Aorta (tissue), 5 donors: ENCODE measurements around the gene TBX4. TPM values are rescaled to one million over a fixed set of nuclear protein-coding genes. Genes with fewer than 3 reads are reported as not detected.

Experiments
- ATAC-seq: fragments of 200-7000 bp; cut with Tn5 transposase; one replicate; pipeline ENCODE4 v1.9.1; 2022; ENCODE audit warnings: moderate library complexity; ENCODE audit not compliant: low FRiP score
- DNase-seq, 2 donors: peaks; one replicate each; pipeline ENCODE4 v3.0.0-alpha.2; 2020
- H3K27ac ChIP-seq, 2 donors: one replicate each; pipeline ENCODE4 v1.5.1; 2013; ENCODE audit warnings: low read length in 2 of 2, mild to moderate bottlenecking in 2 of 2, moderate library complexity in 2 of 2, control low read depth in 1 of 2, inconsistent platforms in 1 of 2, low read depth in 1 of 2
- H3K27me3 ChIP-seq, 2 donors: one replicate each; pipeline ENCODE4 v1.6.1; 2013; ENCODE audit warnings: control low read depth in 1 of 2, low read length in 1 of 2, mild to moderate bottlenecking in 1 of 2, moderate library complexity in 1 of 2; ENCODE audit not compliant: insufficient read depth in 2 of 2, control insufficient read depth in 1 of 2
- H3K36me3 ChIP-seq, 2 donors: one replicate each; pipeline ENCODE4 v1.6.1; 2013; ENCODE audit warnings: control low read depth in 1 of 2, low read length in 1 of 2, mild to moderate bottlenecking in 1 of 2; ENCODE audit not compliant: insufficient read depth in 2 of 2, control insufficient read depth in 1 of 2
- H3K4me1 ChIP-seq, 2 donors: one replicate each; pipeline ENCODE4 v1.6.1; 2013; ENCODE audit warnings: low read length in 2 of 2, control low read depth in 1 of 2, mild to moderate bottlenecking in 1 of 2, moderate library complexity in 1 of 2; ENCODE audit not compliant: insufficient read depth in 2 of 2, control insufficient read depth in 1 of 2
- H3K4me3 ChIP-seq, 2 donors: one replicate each; pipeline ENCODE4 v1.5.1; 2013; ENCODE audit warnings: low read length in 2 of 2, control low read depth in 1 of 2, mild to moderate bottlenecking in 1 of 2
- H3K9me3 ChIP-seq: one replicate; pipeline ENCODE4 v1.6.1; 2013; ENCODE audit warnings: mild to moderate bottlenecking, low read length; ENCODE audit not compliant: control insufficient read depth
- WGBS, 2 donors: extraction: QIAGEN DNeasy Blood & Tissue Kit; methylation state at CpG; one replicate each; pipeline ENCODE4 v1.1.7; 2013; 5-methylcytosine and 5-hydroxymethylcytosine counted together
- intact Hi-C, 2 donors: fragments of 100-400 bp; cut with DNase I; formaldehyde crosslinking; loops; one replicate each; pipeline versions ENCODE4 v1.14.2 to v1.15.0; 2022
- polyA plus RNA-seq, 2 donors: library from polyadenylated mRNA; stranded (reverse); fragments of 200-250 nt; gene quantifications; one replicate each; pipeline ENCODE4 v1.2.3, GENCODE V29; 2013
- total RNA-seq, 2 donors: library from RNA; stranded (reverse); fragmentation: NEBNext Ultra II Directional; extraction: Animal tissue kit (Norgen Biotek cat#: 25700); gene quantifications; one replicate each; pipeline ENCODE4 v1.2.1, GENCODE V29; 2021
- donor health status: healthy with polysubstance abuse.
- donor health status: Bipolar disorder and iron deficiency.
- donor health status: DM: no; HTN: no; CAD: no.
- donor health status: DM: no; HTN: no; CAD: no.
- donor health status: DM: yes; HTN: yes; CAD: no.

Gene TBX4
- total and polyA plus RNA-seq, 4 donors = 0.23 to 0.27 TPM; not detected in 2

DNA sequence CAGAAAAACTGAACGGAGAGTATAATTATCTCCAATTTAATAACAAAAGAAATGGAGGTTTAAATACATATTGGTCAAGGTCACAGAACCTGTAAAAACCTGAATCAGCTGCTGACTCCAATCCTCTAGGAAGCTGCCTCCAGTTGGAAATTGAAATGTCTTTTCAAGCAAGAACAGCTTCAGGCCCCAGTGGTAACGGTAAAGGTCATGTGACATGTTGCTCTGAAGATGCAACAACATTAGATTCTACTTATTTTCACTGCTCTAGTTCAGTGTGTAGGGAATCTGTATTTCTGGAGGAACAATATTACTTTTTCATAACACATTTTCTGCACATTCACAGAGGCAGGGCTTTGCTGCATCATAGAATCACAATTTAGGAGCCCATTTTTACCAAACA, 58.8 kb downstream of the TBX4 start:
- DNase-seq (no peak), ATAC-seq (no peak)
- 68 to 75% methylated on average over 2 of the region's 2 CpGs for WGBS, 2 donors
- H3K4me3 ChIP-seq = no peak overlapping the region
- H3K27me3 ChIP-seq = no peaks in the 10 kb centered on the region
- H3K9me3 ChIP-seq = no peaks in the 10 kb centered on the region
- H3K36me3 ChIP-seq = no peaks in the 10 kb centered on the region
- intact Hi-C loops = no loop called here
- H3K27ac ChIP-seq = no peak overlapping the region
- H3K4me1 ChIP-seq = no peaks in the 10 kb centered on the region

DNA sequence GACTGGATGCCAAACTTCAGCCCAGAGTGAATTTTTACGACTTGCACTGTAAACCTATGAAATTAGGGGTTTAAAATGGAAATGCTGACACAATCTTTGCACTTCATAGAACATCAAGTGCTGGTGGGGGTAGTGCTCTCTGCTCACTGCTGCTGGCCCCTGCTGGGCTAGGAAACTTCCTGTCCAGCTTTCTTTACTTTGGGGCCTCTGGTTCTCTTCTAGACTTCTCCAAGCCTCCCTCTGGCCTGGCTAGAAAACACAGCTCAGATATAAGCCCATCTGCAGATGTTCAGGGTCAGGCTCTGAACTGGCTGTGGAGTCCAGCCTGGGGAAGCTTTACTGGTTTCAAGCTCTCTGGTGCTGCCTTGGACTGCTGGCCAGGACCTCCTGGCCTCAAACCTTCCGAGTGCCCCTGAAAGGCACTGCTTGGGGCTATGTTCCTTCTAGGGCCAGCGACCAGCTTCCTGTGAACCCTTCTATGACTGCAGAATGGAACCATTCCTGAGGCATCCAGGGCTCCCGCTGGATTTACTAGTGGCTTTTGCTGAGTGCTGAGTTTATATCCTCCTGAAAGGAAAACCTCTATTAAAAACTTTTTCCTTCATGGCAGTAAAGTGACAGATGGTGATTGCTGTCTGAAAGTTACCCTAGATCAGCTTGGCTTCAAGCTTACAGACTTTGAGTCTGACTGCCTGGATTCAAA, 59.4 kb downstream of the TBX4 start:
- Histone ChIP-seq H3K4me3 (no peak overlapping the region), H3K27me3 (no peaks in the 10 kb centered on the region), H3K27ac (no peak overlapping the region), H3K4me1 (no peaks in the 10 kb centered on the region), H3K9me3 (no peaks in the 10 kb centered on the region), H3K36me3 (no peaks in the 10 kb centered on the region)
- 80 to 83% methylated on average over 4 of the region's 4 CpGs for WGBS, 2 donors
- intact Hi-C loops = no loop called here
- no peak for DNase-seq
- ATAC-seq = no peak

DNA sequence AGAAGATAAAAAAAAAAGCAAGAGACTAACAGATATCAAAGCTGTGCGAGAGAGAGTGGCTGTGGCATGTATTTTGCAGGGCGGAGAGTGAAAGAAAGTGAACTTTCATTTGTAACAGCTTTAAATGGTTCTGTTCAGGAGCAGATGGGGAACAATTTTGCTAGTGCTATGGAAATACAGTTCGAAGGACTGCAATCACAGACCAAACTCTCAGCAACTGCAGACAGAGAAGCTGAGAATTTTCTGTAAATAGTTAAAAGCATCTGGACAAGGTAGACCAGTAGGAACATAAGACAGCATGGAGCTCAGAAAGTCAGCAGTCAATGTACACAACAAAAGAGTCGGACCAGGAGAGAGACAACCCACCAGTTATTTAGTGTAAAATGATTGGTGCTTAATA, 62.3 kb downstream of the TBX4 start:
- ATAC-seq (no peak), DNase-seq (no peak)
- Histone ChIP-seq H3K27ac (no peak overlapping the region), H3K9me3 (no peaks in the 10 kb centered on the region), H3K4me1 (no peaks in the 10 kb centered on the region), H3K4me3 (no peak overlapping the region), H3K36me3 (no peaks in the 10 kb centered on the region), H3K27me3 (no peaks in the 10 kb centered on the region)
- 71 to 74% methylated on average over 4 of the region's 4 CpGs for WGBS, 2 donors
- intact Hi-C loops = no loop called here

DNA sequence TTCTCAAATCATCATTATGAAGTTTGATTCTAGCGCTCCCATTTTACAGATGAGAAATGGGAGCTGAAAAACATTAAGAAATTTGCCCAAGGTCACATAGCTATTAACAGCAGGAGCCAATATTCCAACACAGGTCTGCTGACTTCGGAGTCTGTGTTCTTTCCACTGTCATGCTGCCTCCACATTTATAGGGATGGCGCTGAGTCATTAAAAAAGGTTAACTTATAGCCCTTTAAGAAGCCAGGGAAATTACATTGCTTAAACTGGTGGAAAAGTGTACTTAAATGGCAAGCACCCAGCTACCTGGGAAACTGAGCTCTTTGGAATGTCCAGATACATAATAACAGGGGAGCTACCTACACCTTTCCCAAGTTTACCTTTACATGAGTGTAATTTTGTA, 65.0 kb downstream of the TBX4 start:
- intact Hi-C loops = no loop called here
- 93 to 95% methylated on average over 3 of the region's 3 CpGs for WGBS, 2 donors
- no peak overlapping the region for H3K27ac ChIP-seq
- no peak overlapping the region for H3K4me3 ChIP-seq
- no peaks in the 10 kb centered on the region for H3K4me1 ChIP-seq
- no peak for ATAC-seq
- no peaks in the 10 kb centered on the region for H3K36me3 ChIP-seq
- H3K27me3 ChIP-seq = no peaks in the 10 kb centered on the region
- no peaks in the 10 kb centered on the region for H3K9me3 ChIP-seq
- DNase-seq = no peak

- no peaks in the 10 kb centered on the region for H3K9me3 ChIP-seq
- intact Hi-C loops = no loop called here
- 70 to 71% methylated on average over 3 of the region's 3 CpGs for WGBS, 2 donors
- no peaks in the 10 kb centered on the region for H3K27me3 ChIP-seq
- DNase-seq (no peak), ATAC-seq (no peak)
- no peaks in the 10 kb centered on the region for H3K36me3 ChIP-seq
- H3K4me3 ChIP-seq = no peak overlapping the region
- no peaks in the 10 kb centered on the region for H3K4me1 ChIP-seq
- H3K27ac ChIP-seq = no peak overlapping the region
Measured at GRCh38 chr17:61517843-61518606, 65.8 kb downstream of the TBX4 start.

DNA sequence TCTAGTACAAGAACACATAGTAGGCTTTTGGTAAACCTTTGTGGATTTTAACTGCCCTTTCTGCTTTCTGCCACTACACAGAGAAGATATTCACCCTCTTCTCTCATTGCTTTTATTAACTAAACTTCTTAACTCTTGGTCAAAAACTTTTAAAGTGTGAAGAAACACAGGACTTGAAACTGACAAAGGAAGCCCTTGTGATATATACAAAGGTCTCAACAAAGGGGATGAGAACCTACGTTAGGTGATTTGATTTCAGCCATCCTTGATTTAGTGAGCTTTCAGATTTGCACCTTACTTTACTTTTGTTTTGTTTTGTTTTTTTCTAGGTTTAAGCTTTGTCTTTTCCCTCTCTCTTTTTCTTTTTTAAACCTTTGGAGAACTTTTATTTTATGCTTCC, 66.9 kb downstream of the TBX4 start:
- no peaks in the 10 kb centered on the region for H3K36me3 ChIP-seq
- WGBS, 2 donors = 58 to 72% methylated on average over 1 of the region's 1 CpG
- no peak overlapping the region for H3K4me3 ChIP-seq
- DNase-seq = no peak
- H3K27ac ChIP-seq = no peak overlapping the region
- H3K9me3 ChIP-seq = no peaks in the 10 kb centered on the region
- no peaks in the 10 kb centered on the region for H3K27me3 ChIP-seq
- intact Hi-C loops = no loop called here
- H3K4me1 ChIP-seq = no peaks in the 10 kb centered on the region
- ATAC-seq = no peak

- Histone ChIP-seq H3K36me3 (no peaks in the 10 kb centered on the region), H3K27me3 (no peaks in the 10 kb centered on the region), H3K4me3 (no peak overlapping the region), H3K9me3 (no peaks in the 10 kb centered on the region), H3K4me1 (no peaks in the 10 kb centered on the region), H3K27ac (no peak overlapping the region)
- intact Hi-C loops = loop anchor here in 1 of 2 donors (10.0 kb wide), 1 partner anchor 55 kb away; no protein-coding TSS in a partner anchor
- ATAC-seq = no peak
- WGBS, 2 donors = 64 to 78% methylated on average over 3 of the region's 3 CpGs
- DNase-seq = no peak
Measured at GRCh38 chr17:61519754-61520440, 67.7 kb downstream of the TBX4 start.

GRCh38 chr17:61520897-61521296, 68.7 kb downstream of the TBX4 start:
- no peaks in the 10 kb centered on the region for H3K27me3 ChIP-seq
- ATAC-seq = no peak
- no peak for DNase-seq
- 82 to 87% methylated on average over 3 of the region's 3 CpGs for WGBS, 2 donors
- intact Hi-C loops = loop anchor here in 1 of 2 donors (10.0 kb wide), 1 partner anchor 56 kb away; no protein-coding TSS in a partner anchor
- H3K36me3 ChIP-seq = no peaks in the 10 kb centered on the region
- no peaks in the 10 kb centered on the region for H3K9me3 ChIP-seq
- H3K27ac ChIP-seq = no peak overlapping the region
- H3K4me1 ChIP-seq = peaks cover 0 to 2% of the 10 kb centered on the region in 2 donors
- H3K4me3 ChIP-seq = no peak overlapping the region
